ENCODE results near the gene UROC1. TPM values are rescaled to one million over a fixed set of nuclear protein-coding genes. Genes with fewer than 3 reads are reported as not detected.

UROC1 gene
- total and polyA plus RNA-seq, 2 of the 13 experiments (the other 11 are each of a cell fraction or from before 2014, with no cell fraction given), result 0.71 to 1.3 TPM

- TF ChIP-seq, protein P1, sequence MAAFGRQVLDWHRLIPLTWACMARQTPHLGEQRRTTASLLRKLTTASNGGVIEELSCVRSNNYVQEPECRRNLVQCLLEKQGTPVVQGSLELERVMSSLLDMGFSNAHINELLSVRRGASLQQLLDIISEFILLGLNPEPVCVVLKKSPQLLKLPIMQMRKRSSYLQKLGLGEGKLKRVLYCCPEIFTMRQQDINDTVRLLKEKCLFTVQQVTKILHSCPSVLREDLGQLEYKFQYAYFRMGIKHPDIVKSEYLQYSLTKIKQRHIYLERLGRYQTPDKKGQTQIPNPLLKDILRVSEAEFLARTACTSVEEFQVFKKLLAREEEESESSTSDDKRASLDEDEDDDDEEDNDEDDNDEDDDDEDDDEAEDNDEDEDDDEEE (CRISPR knock-in tag; IDR thresholded peaks at IDR 0.05), result no peak
- TF ChIP-seq, protein P2, sequence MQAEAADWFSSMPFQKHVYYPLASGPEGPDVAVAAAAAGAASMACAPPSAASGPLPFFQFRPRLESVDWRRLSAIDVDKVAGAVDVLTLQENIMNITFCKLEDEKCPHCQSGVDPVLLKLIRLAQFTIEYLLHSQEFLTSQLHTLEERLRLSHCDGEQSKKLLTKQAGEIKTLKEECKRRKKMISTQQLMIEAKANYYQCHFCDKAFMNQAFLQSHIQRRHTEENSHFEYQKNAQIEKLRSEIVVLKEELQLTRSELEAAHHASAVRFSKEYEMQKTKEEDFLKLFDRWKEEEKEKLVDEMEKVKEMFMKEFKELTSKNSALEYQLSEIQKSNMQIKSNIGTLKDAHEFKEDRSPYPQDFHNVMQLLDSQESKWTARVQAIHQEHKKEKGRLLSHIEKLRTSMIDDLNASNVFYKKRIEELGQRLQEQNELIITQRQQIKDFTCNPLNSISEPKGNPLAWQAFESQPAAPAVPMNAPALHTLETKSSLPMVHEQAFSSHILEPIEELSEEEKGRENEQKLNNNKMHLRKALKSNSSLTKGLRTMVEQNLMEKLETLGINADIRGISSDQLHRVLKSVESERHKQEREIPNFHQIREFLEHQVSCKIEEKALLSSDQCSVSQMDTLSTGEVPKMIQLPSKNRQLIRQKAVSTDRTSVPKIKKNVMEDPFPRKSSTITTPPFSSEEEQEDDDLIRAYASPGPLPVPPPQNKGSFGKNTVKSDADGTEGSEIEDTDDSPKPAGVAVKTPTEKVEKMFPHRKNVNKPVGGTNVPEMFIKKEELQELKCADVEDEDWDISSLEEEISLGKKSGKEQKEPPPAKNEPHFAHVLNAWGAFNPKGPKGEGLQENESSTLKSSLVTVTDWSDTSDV (CRISPR knock-in tag; IDR thresholded peaks at IDR 0.05), result no peak
- 0 out of 2 replicates have a peak, but pooled peaks have one; percentile 52 for TF ChIP-seq TFE3 (CRISPR knock-in tag; IDR thresholded peaks at IDR 0.05)
- no peak for TF ChIP-seq KAT7 (CRISPR knock-in tag; IDR thresholded peaks at IDR 0.05; ENCODE audit: borderline replicate concordance)
- TF ChIP-seq TFAP4 (IDR thresholded peaks at IDR 0.05; ENCODE audit: borderline replicate concordance, low read depth), result no peak
- no peak for TF ChIP-seq SMARCC2 (IDR thresholded peaks at IDR 0.05)
- TF ChIP-seq RBM39 (IDR thresholded peaks at IDR 0.05; ENCODE audit: low read depth, low read length, poor library complexity, severe bottlenecking), result no peak
- TF ChIP-seq SUZ12 (IDR thresholded peaks at IDR 0.05; ENCODE audit: low read depth, low read length), result no peak
- no peak for TF ChIP-seq ZNF280B (CRISPR knock-in tag; IDR thresholded peaks at IDR 0.05; ENCODE audit: borderline replicate concordance)
- no peak for TF ChIP-seq ZNF724P (CRISPR knock-in tag; IDR thresholded peaks at IDR 0.05; ENCODE audit: borderline replicate concordance)
- no peak for TF ChIP-seq ZNF44 (CRISPR knock-in tag; IDR thresholded peaks at IDR 0.05)
- TF ChIP-seq GZF1 (CRISPR knock-in tag; IDR thresholded peaks at IDR 0.05), result 0 out of 2 replicates have a peak, but pooled peaks have one; percentile 25
- TF ChIP-seq ZZZ3 (CRISPR knock-in tag; IDR thresholded peaks at IDR 0.05; ENCODE audit: borderline replicate concordance), result no peak
- no peak for TF ChIP-seq ZNF768 (CRISPR knock-in tag; IDR thresholded peaks at IDR 0.05)
- TF ChIP-seq ZSCAN29 (CRISPR knock-in tag; conservative IDR thresholded peaks at IDR 0.05), result no peak
- TF ChIP-seq HNRNPLL (IDR thresholded peaks at IDR 0.05; ENCODE audit: low read depth, low read length, poor library complexity, severe bottlenecking), result peak; percentile 27
- TF ChIP-seq CENPX (CRISPR knock-in tag; IDR thresholded peaks at IDR 0.05), result no peak
- TF ChIP-seq NR1H2 (CRISPR knock-in tag; IDR thresholded peaks at IDR 0.05; ENCODE audit: borderline replicate concordance, low read depth), result no peak
- no peak for TF ChIP-seq RFX5 (IDR thresholded peaks at IDR 0.05; ENCODE audit: low read depth, low read length)
- TF ChIP-seq ZNF773 (CRISPR knock-in tag; IDR thresholded peaks at IDR 0.05; ENCODE audit: borderline replicate concordance), result no peak
- no peak for TF ChIP-seq PAWR (CRISPR knock-in tag; IDR thresholded peaks at IDR 0.05; ENCODE audit: borderline replicate concordance)
- TF ChIP-seq SP1 (IDR thresholded peaks at IDR 0.05), result no peak
- peak; percentile 25; the same call in 1 of the 2 replicates for TF ChIP-seq SP1 (CRISPR knock-in tag; IDR thresholded peaks at IDR 0.05)
These were observed 30.3 kb downstream of the UROC1 start (continued) for GRCh38 chr3:126487151-126487771.
